Uterine smooth muscle cell (primary cell): Measurements from ENCODE around the gene NOS1. TPM values are rescaled to one million over a fixed set of nuclear protein-coding genes. Genes with fewer than 3 reads are reported as not detected.

Experiments
- total RNA-seq: library from RNA; depleted of rRNA; stranded (reverse); fragments of >200 nt; gene quantifications from 2 replicates; pipeline ENCODE4 v1.2.3, GENCODE V29; 2014

The NOS1 gene
- not detected in 2 replicates for total RNA-seq

DNA sequence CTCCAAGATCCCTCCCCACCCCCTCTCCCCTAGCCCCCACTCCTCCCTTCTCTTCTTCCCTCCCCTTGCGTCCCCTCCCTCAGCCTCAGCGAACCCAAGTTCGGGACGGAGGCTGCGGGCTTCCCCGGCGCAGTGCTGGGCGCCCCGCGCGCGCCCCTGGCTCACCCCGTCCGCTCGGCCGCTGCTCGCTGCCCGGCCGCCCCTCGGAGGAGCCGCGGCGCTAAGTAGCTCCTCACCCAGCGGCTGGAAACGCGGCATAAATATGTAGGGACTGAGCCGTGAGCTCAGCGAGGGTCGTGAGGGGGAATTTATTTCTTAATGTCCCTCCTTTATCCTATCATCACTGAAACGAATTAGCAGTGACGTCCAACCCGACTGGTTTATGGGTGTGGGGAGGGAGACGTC, at the start of gene NOS1:
Gene NOS1, minus strand, starts transcription at position 280 of the 405 bp plus-strand sequence. CDS start 30,557 bp downstream, outside the sequence.

DNA sequence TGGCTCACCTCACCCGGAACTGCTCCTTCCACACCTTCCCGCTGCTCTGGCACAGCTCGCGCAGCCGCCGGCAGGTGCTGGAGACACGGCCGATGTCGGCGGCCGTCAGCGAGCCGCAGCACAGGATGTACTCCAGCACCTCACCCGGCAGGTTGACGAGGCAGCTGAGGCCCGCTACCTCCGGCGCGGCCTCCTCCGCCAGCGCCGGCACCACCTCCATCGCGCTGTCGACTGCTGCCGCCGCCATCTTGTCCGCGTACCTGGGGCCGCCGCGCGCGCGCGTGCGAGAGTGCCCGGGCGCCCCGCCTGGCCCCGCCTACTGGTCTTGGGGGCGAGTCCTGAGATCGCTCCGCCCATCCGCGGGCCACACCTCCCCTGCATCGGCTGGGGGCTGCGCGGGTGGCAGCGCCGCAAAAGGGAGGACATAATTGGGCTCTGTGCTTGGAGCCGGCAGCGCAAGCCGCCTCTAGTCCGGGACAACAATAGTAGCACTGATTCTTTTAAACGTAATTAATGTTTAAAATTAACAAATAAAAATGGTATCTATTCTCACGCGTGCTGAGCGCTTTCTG, 171.1 kb downstream of the NOS1 start, which contains the start of gene FBXO21:
Gene FBXO21, minus strand, starts transcription at position 261 of the 572 bp plus-strand sequence. Its CDS starts 14 bp downstream, at position 247.

Other genes with a start within 250 kb of the NOS1 start
- 67.6 and 76.6 TPM in 2 replicates for gene FBXO21, start 171.2 kb downstream of the NOS1 start, total RNA-seq